Stimulated activated naive CD4-positive, alpha-beta T cell treated with Interleukin-2 at 50 U/mL for 16 hours (primary cell): ENCODE measurements around the gene C4orf36.
"Not testable (repeated sequence)": the region's sequence is repeated elsewhere in the genome, so short reads cannot be mapped to it uniquely, and the experiment has no call there.

ENCODE experiments used
- DNase-seq: peaks from one replicate; lab custom pipeline; 2025; lab: John Stamatoyannopoulos, UW

Gene C4orf36

GRCh38 chr4:86917212-86918039 is 25.2 kb upstream of the C4orf36 start:
- no peak for DNase-seq

- DNase-seq, result no peak
Measured at GRCh38 chr4:86916392-86916791, 24.2 kb upstream of the C4orf36 start.

GRCh38 chr4:86910820-86911684 is 18.8 kb upstream of the C4orf36 start:
- no peak for DNase-seq

GRCh38 chr4:86910369-86910768 is 18.1 kb upstream of the C4orf36 start:
- DNase-seq, result no peak

GRCh38 chr4:86909546-86910295 is 17.5 kb upstream of the C4orf36 start:
- DNase-seq, result no peak

GRCh38 chr4:86908251-86908657 is 16.0 kb upstream of the C4orf36 start:
- DNase-seq, result no peak

GRCh38 chr4:86901864-86902263 is 9.6 kb upstream of the C4orf36 start:
- no peak for DNase-seq

GRCh38 chr4:86898562-86898961 is 6.3 kb upstream of the C4orf36 start:
- no peak for DNase-seq

- no peak for DNase-seq
Measured at GRCh38 chr4:86896596-86896995, 4.4 kb upstream of the C4orf36 start.

GRCh38 chr4:86895692-86896488 is 3.7 kb upstream of the C4orf36 start:
- DNase-seq, result no peak

GRCh38 chr4:86894455-86894854 is 2.2 kb upstream of the C4orf36 start:
- no peak for DNase-seq

- no peak for DNase-seq
Measured at GRCh38 chr4:86893136-86893535, 914 bp upstream of the C4orf36 start.

- no peak for DNase-seq
Measured at GRCh38 chr4:86892636-86892960, 376 bp upstream of the C4orf36 start.

GRCh38 chr4:86890790-86891189 is 1.4 kb downstream of the C4orf36 start:
- no peak for DNase-seq

- DNase-seq, result no peak
Measured at GRCh38 chr4:86879641-86880040, 12.6 kb downstream of the C4orf36 start.

- no peak for DNase-seq
Measured at GRCh38 chr4:86878640-86879039, 13.6 kb downstream of the C4orf36 start.

- no peak for DNase-seq
Measured at GRCh38 chr4:86876894-86877685, 15.1 kb downstream of the C4orf36 start.

- DNase-seq, result not testable (repeated sequence)
Measured at GRCh38 chr4:86875436-86875835, 16.8 kb downstream of the C4orf36 start.

- DNase-seq, result no peak
Measured at GRCh38 chr4:86872135-86872534, 20.1 kb downstream of the C4orf36 start.

GRCh38 chr4:86870442-86871069 is 21.7 kb downstream of the C4orf36 start:
- no peak for DNase-seq
